Measurements from ENCODE around the gene MATN4. TPM values are rescaled to one million over a fixed set of nuclear protein-coding genes. Genes with fewer than 3 reads are reported as not detected.

MATN4 gene
- total RNA-seq, 4 donors from 2014 or later: not detected

- H3K9me3 ChIP-seq: no peaks in the 10 kb centered on the region
- no peak for DNase-seq
- intact Hi-C loops (cut with DNase I; ENCODE audit: low total_unique reads): no loop called here
- ATAC-seq: no peak
- H3K27me3 ChIP-seq: peaks cover 14 to 29% (median 17%) of the 10 kb centered on the region in 3 donors
- peaks cover 0 to 9% of the 10 kb centered on the region in 2 donors for H3K4me1 ChIP-seq
- no peak overlapping the region for H3K27ac ChIP-seq
- no peak for TF ChIP-seq POLR2A (IDR thresholded peaks at IDR 0.05)
- no peak for TF ChIP-seq CTCF (IDR thresholded peaks at IDR 0.05 in 4 of 5, conservative IDR thresholded peaks at IDR 0.05 in 1 of 5)
- H3K36me3 ChIP-seq: no peaks in the 10 kb centered on the region
- in situ Hi-C loops (cut with MboI; ENCODE audit: low sequenced_read_pairs in 4 of 4): loop anchor here in 1 of 4 donors (10.0 kb wide), 1 partner anchor 260 kb away; no protein-coding TSS in a partner anchor
- H3K4me3 ChIP-seq: no peak overlapping the region
These were observed 2.8 kb downstream of the MATN4 start for GRCh38 chr20:45305262-45305661.

GRCh38 chr20:45304464-45304999 lies 3.6 kb downstream of the MATN4 start:
- no peak for DNase-seq
- Histone ChIP-seq H3K9me3 (no peaks in the 10 kb centered on the region), H3K4me3 (no peak overlapping the region), H3K4me1 (peaks cover 0 to 9% of the 10 kb centered on the region in 2 donors), H3K27ac (no peak overlapping the region), H3K36me3 (no peaks in the 10 kb centered on the region), H3K27me3 (peaks cover 14 to 29% (median 17%) of the 10 kb centered on the region in 3 donors)
- ATAC-seq: no peak
- in situ Hi-C loops (cut with MboI; ENCODE audit: low sequenced_read_pairs in 4 of 4) (loop anchor here in 1 of 4 donors (10.0 kb wide), 1 partner anchor 260 kb away; no protein-coding TSS in a partner anchor), intact Hi-C loops (cut with DNase I; ENCODE audit: low total_unique reads) (no loop called here)
- no peak for TF ChIP-seq CTCF (IDR thresholded peaks at IDR 0.05 in 4 of 5, conservative IDR thresholded peaks at IDR 0.05 in 1 of 5)
- TF ChIP-seq POLR2A (IDR thresholded peaks at IDR 0.05): no peak

GRCh38 chr20:45303586-45304463 lies 4.3 kb downstream of the MATN4 start:
- in situ Hi-C loops (cut with MboI; ENCODE audit: low sequenced_read_pairs in 4 of 4): loop anchor here in 1 of 4 donors (10.0 kb wide), 1 partner anchor 259 kb away; no protein-coding TSS in a partner anchor
- H3K36me3 ChIP-seq: no peaks in the 10 kb centered on the region
- no peak for TF ChIP-seq POLR2A (IDR thresholded peaks at IDR 0.05)
- no peak for TF ChIP-seq CTCF (IDR thresholded peaks at IDR 0.05 in 4 of 5, conservative IDR thresholded peaks at IDR 0.05 in 1 of 5)
- intact Hi-C loops (cut with DNase I; ENCODE audit: low total_unique reads): no loop called here
- H3K27ac ChIP-seq: no peak overlapping the region
- ATAC-seq: no peak
- DNase-seq: no peak
- peaks cover 0 to 9% of the 10 kb centered on the region in 2 donors for H3K4me1 ChIP-seq
- H3K4me3 ChIP-seq: no peak overlapping the region
- peaks cover 14 to 29% (median 17%) of the 10 kb centered on the region in 3 donors for H3K27me3 ChIP-seq
- no peaks in the 10 kb centered on the region for H3K9me3 ChIP-seq

GRCh38 chr20:45301824-45302271 lies 6.3 kb downstream of the MATN4 start:
- Histone ChIP-seq H3K36me3 (no peaks in the 10 kb centered on the region), H3K9me3 (no peaks in the 10 kb centered on the region), H3K27me3 (peaks cover 10 to 29% (median 14%) of the 10 kb centered on the region in 3 donors), H3K27ac (no peak overlapping the region), H3K4me1 (peaks cover 0 to 4% of the 10 kb centered on the region in 2 donors), H3K4me3 (no peak overlapping the region)
- TF ChIP-seq POLR2A (IDR thresholded peaks at IDR 0.05): no peak
- no peak for ATAC-seq
- in situ Hi-C loops (cut with MboI; ENCODE audit: low sequenced_read_pairs in 4 of 4): loop anchor here in 1 of 4 donors (10.0 kb wide), 1 partner anchor 257 kb away; no protein-coding TSS in a partner anchor
- intact Hi-C loops (cut with DNase I; ENCODE audit: low total_unique reads): no loop called here
- no peak for DNase-seq

GRCh38 chr20:45300961-45301360 lies 7.1 kb downstream of the MATN4 start:
- peaks cover 1 to 25% (median 8%) of the 10 kb centered on the region in 3 donors for H3K27me3 ChIP-seq
- H3K4me1 ChIP-seq: no peaks in the 10 kb centered on the region
- intact Hi-C loops (cut with DNase I; ENCODE audit: low total_unique reads): no loop called here
- DNase-seq (no peak), ATAC-seq (no peak)
- no peak overlapping the region for H3K4me3 ChIP-seq
- H3K9me3 ChIP-seq: no peaks in the 10 kb centered on the region
- no peak overlapping the region for H3K27ac ChIP-seq
- TF ChIP-seq POLR2A (IDR thresholded peaks at IDR 0.05) (no peak), CTCF (IDR thresholded peaks at IDR 0.05 in 4 of 5, conservative IDR thresholded peaks at IDR 0.05 in 1 of 5) (no peak)
- H3K36me3 ChIP-seq: no peaks in the 10 kb centered on the region
- in situ Hi-C loops (cut with MboI; ENCODE audit: low sequenced_read_pairs in 4 of 4): loop anchor here in 1 of 4 donors (10.0 kb wide), 1 partner anchor 256 kb away; no protein-coding TSS in a partner anchor
